HepG2 (cell line): Measurements from ENCODE around the gene TVP23A. TPM values are rescaled to one million over a fixed set of nuclear protein-coding genes. Genes with fewer than 3 reads are reported as not detected.

Experiments used
- AKNA ChIP-seq: sonication (generic); formaldehyde crosslinking; IDR thresholded peaks from 2 replicates; pipeline ENCODE4 v1.4.0; 2020; ENCODE audit warnings: missing genetic modification reagents, borderline replicate concordance
- ARID2 ChIP-seq: sonication (generic); formaldehyde crosslinking; IDR thresholded peaks from 2 replicates; pipeline ENCODE4 v1.8.1; 2022; ENCODE audit warnings: mild to moderate bottlenecking, missing genetic modification reagents, borderline replicate concordance
- CBFB ChIP-seq: sonication (generic); formaldehyde crosslinking; IDR thresholded peaks from 2 replicates; pipeline ENCODE4 v1.4.0; 2020; ENCODE audit warnings: missing genetic modification reagents
- CCDC6 ChIP-seq: sonication (generic); formaldehyde crosslinking; IDR thresholded peaks from 2 replicates; pipeline ENCODE4 v1.8.1; 2022; ENCODE audit warnings: mild to moderate bottlenecking, missing genetic modification reagents, moderate library complexity
- GABPA ChIP-seq, 2 experiments: IDR thresholded peaks; 2 replicates each; pipeline ENCODE4 v1.6.1; 2011 to 2016; ENCODE audit warnings: low read depth in 2 of 2, low read length in 1 of 2, missing biosample characterization in 1 of 2, missing genetic modification characterization in 1 of 2
- GTF2F1 ChIP-seq: fragments of 150-350 bp; IDR thresholded peaks from 2 replicates; pipeline ENCODE4 v1.6.1; 2014; ENCODE audit warnings: low read length
- MEF2D ChIP-seq: sonication (generic); formaldehyde crosslinking; IDR thresholded peaks from 2 replicates; pipeline ENCODE4 v1.5.1; 2020; ENCODE audit warnings: mild to moderate bottlenecking, missing genetic modification reagents
- MIXL1 ChIP-seq: IDR thresholded peaks from 2 replicates; pipeline ENCODE4 v1.6.1; 2016
- PBX2 ChIP-seq: IDR thresholded peaks from 2 replicates; pipeline ENCODE4 v1.6.1; 2016; ENCODE audit warnings: control low read depth
- PCBP2 ChIP-seq: fragments of 200-400 bp; formaldehyde crosslinking; optimal IDR thresholded peaks from 2 replicates; pipeline ENCODE3; 2018; ENCODE audit warnings: low read length, low read depth; ENCODE audit not compliant: poor library complexity, severe bottlenecking
- SOX5 ChIP-seq: IDR thresholded peaks from 2 replicates; pipeline ENCODE4 v1.6.1; 2016; ENCODE audit warnings: borderline replicate concordance
- XRCC5 ChIP-seq: fragments of 200-400 bp; formaldehyde crosslinking; optimal IDR thresholded peaks from 2 replicates; pipeline ENCODE3; 2017; ENCODE audit warnings: mild to moderate bottlenecking, low read length
- ZBTB3 ChIP-seq: sonication (generic); formaldehyde crosslinking; IDR thresholded peaks from 2 replicates; pipeline ENCODE4 v1.4.0; 2020; ENCODE audit warnings: low read depth, mild to moderate bottlenecking, moderate library complexity, missing genetic modification reagents, borderline replicate concordance
- ZBTB38 ChIP-seq: sonication (generic); formaldehyde crosslinking; IDR thresholded peaks from 2 replicates; pipeline ENCODE4 v1.5.1; 2020; ENCODE audit warnings: mild to moderate bottlenecking, missing genetic modification reagents
- ZIK1 ChIP-seq: sonication (generic); formaldehyde crosslinking; IDR thresholded peaks from 2 replicates; pipeline ENCODE4 v1.5.0; 2020; ENCODE audit warnings: mild to moderate bottlenecking, low read depth, missing genetic modification reagents, borderline replicate concordance
- ZMAT5 ChIP-seq: sonication (generic); formaldehyde crosslinking; IDR thresholded peaks from 2 replicates; pipeline ENCODE4 v1.5.0; 2020; ENCODE audit warnings: mild to moderate bottlenecking, low read depth, missing genetic modification reagents, borderline replicate concordance
- ZNF180 ChIP-seq: sonication (generic); formaldehyde crosslinking; IDR thresholded peaks from 2 replicates; pipeline ENCODE4 v1.4.0; 2020; ENCODE audit warnings: low read depth, missing genetic modification reagents, borderline replicate concordance
- ZNF674 ChIP-seq: sonication (generic); formaldehyde crosslinking; IDR thresholded peaks from 2 replicates; pipeline ENCODE4 v1.5.0; 2020; ENCODE audit warnings: low read depth, mild to moderate bottlenecking, missing genetic modification reagents
- ZNF737 ChIP-seq: sonication (generic); formaldehyde crosslinking; IDR thresholded peaks from 2 replicates; pipeline ENCODE4 v1.5.0; 2020; ENCODE audit warnings: missing genetic modification reagents, mild to moderate bottlenecking, borderline replicate concordance
- ZNF770 ChIP-seq: sonication (generic); formaldehyde crosslinking; IDR thresholded peaks from 2 replicates; pipeline ENCODE4 v1.5.0; 2020; ENCODE audit warnings: mild to moderate bottlenecking, missing genetic modification reagents
- polyA plus RNA-seq, 8 experiments: library from polyadenylated mRNA; depleted of rRNA in 3 of 8; stranded (reverse) in 7 of 8; unstranded in 1 of 8; fragments of >200 nt; fragmentation: Illumina TruSeq in 4 of 8; extraction: Trizol in 4 of 8; gene quantifications; 2 replicates each; pipeline versions ENCODE4 v1.2.1 to v1.2.3, GENCODE V29; 2011 to 2016; ENCODE audit warnings: low read depth in 4 of 8, missing spikeins in 1 of 8, mixed read lengths in 1 of 8; ENCODE audit not compliant: insufficient read depth in 1 of 8
- total RNA-seq, 5 experiments: library from RNA; depleted of rRNA; stranded (reverse); fragments of >200 nt; fragmentation: Illumina TruSeq; extraction: Trizol; gene quantifications; 2 replicates each; pipeline ENCODE4 v1.2.3, GENCODE V29; 2016; ENCODE audit warnings: low read depth in 1 of 5

Gene TVP23A
- total and polyA plus RNA-seq, 2 of the 13 experiments (the other 11 are each of a cell fraction or from before 2014, with no cell fraction given) = not detected

DNA sequence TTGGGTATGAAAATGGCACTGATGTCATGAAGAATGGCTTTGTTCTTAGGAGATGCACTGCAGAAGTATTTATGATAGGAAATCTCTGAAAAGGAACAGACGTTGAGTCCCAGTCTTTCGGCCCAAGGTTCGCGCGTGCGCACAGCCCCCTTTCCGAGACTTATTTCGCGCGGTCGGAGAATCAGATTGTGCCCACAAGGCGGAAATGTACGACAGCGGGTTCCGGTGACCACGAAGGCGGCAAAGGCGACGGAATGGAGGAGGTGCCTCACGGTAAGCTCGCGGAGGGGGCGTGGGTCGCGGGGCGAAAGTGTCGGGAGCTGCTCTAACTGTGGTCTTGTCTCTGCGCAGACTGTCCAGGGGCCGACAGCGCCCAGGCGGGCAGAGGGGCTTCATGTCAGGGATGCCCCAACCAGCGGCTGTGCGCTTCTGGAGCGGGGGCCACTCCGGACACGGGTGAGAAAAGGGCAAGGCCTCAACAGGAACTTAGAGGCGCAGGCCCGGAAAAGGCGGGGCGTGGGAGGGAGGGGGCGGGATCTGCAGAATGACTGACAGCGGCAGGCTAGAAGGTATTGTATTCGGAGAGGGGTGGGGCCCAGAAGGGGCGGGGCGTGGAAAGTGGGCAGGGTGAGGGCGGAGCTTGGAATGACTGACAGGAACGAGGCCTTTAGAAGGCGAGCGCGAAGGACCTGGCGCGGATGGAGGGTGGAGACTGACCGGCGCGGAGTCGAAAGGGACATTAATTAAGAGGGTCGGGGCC, 74.8 kb downstream of the TVP23A start, which contains the start of gene NUBP1 (continued):
- TF ChIP-seq PBX2 (CRISPR knock-in tag) (peak; percentile 93), ARID2 (peak; percentile 83; the same call in 1 of the 2 replicates), AKNA (CRISPR knock-in tag) (no peak; the same call in 1 of the 2 replicates), XRCC5 (peak; percentile 52), ZNF737 (0 out of 2 replicates have a peak, but pooled peaks have one; percentile 56), GABPA (IDR thresholded peaks at IDR 0.05; ENCODE audit: low read depth, low read length) (peak; percentile 82), GABPA (CRISPR knock-in tag; IDR thresholded peaks at IDR 0.05; ENCODE audit: low read depth) (peak; percentile 96), ZBTB38 (peak; percentile 93), ZNF770 (CRISPR knock-in tag) (no peak; the same call in 1 of the 2 replicates), ZBTB3 (CRISPR knock-in tag) (peak; percentile 92; the same call in 1 of the 2 replicates), ZIK1 (CRISPR knock-in tag) (peak; percentile 88; the same call in 1 of the 2 replicates), PCBP2 (no peak), GTF2F1 (0 out of 2 replicates have a peak, but pooled peaks have one; percentile 66), ZNF674 (CRISPR knock-in tag) (0 out of 2 replicates have a peak, but pooled peaks have one; percentile 69), SOX5 (CRISPR knock-in tag) (peak; percentile 20; the same call in 1 of the 2 replicates), MIXL1 (peak; percentile 76), CBFB (peak; percentile 94), MEF2D (CRISPR knock-in tag) (peak; percentile 93), CCDC6 (peak; percentile 92; the same call in 1 of the 2 replicates), ZMAT5 (CRISPR knock-in tag) (no peak), ZNF180 (CRISPR knock-in tag) (no peak)
